RWPE2 (cell line): ENCODE results near the gene P2RX5.
"Not testable (repeated sequence)": the region's sequence is repeated elsewhere in the genome, so short reads cannot be mapped to it uniquely, and the experiment has no call there.

ENCODE experiments used
- ATAC-seq: fragments of 200-7000 bp; cut with Tn5 transposase; 3 replicates; pipeline ENCODE4 v1.9.1; 2021; ENCODE audit warnings: low read depth
- DNase-seq: peaks from one replicate; pipeline ENCODE4 v3.0.0-alpha.2; 2020; ENCODE audit warnings: low spot score
- H3K27ac ChIP-seq: fragments of 450-650 bp; 2 replicates; pipeline ENCODE4 v1.5.1; 2017; ENCODE audit warnings: mild to moderate bottlenecking; ENCODE audit not compliant: poor library complexity, severe bottlenecking
- H3K27me3 ChIP-seq: fragments of 250-450 bp; sonication (Bioruptor Pico); 2 replicates; pipeline ENCODE4 v1.5.1; 2021; ENCODE audit warnings: mild to moderate bottlenecking, moderate library complexity; ENCODE audit not compliant: insufficient read depth, poor library complexity, severe bottlenecking
- H3K36me3 ChIP-seq: fragments of 250-450 bp; sonication (Bioruptor Pico); 2 replicates; pipeline ENCODE4 v1.5.1; 2020; ENCODE audit warnings: low read depth, mild to moderate bottlenecking, moderate library complexity
- H3K4me1 ChIP-seq: fragments of 250-450 bp; sonication (Bioruptor Pico); 2 replicates; pipeline ENCODE4 v1.5.1; 2021; ENCODE audit warnings: mild to moderate bottlenecking, moderate library complexity; ENCODE audit not compliant: insufficient read depth, poor library complexity, severe bottlenecking
- H3K4me3 ChIP-seq: fragments of 250-450 bp; sonication (Bioruptor Pico); 2 replicates; pipeline ENCODE4 v1.5.1; 2021; ENCODE audit warnings: mild to moderate bottlenecking, moderate library complexity; ENCODE audit not compliant: severe bottlenecking
- H3K9me3 ChIP-seq: fragments of 250-450 bp; sonication (Bioruptor Pico); 2 replicates; pipeline ENCODE4 v1.5.1; 2021; ENCODE audit warnings: mild to moderate bottlenecking, moderate library complexity; ENCODE audit not compliant: severe bottlenecking
- CTCF ChIP-seq: fragments of 450-650 bp; IDR thresholded peaks from one replicate; pipeline ENCODE4 v1.5.1; 2017; ENCODE audit warnings: mild to moderate bottlenecking, moderate library complexity; ENCODE audit not compliant: poor library complexity, severe bottlenecking

The P2RX5 gene

DNA sequence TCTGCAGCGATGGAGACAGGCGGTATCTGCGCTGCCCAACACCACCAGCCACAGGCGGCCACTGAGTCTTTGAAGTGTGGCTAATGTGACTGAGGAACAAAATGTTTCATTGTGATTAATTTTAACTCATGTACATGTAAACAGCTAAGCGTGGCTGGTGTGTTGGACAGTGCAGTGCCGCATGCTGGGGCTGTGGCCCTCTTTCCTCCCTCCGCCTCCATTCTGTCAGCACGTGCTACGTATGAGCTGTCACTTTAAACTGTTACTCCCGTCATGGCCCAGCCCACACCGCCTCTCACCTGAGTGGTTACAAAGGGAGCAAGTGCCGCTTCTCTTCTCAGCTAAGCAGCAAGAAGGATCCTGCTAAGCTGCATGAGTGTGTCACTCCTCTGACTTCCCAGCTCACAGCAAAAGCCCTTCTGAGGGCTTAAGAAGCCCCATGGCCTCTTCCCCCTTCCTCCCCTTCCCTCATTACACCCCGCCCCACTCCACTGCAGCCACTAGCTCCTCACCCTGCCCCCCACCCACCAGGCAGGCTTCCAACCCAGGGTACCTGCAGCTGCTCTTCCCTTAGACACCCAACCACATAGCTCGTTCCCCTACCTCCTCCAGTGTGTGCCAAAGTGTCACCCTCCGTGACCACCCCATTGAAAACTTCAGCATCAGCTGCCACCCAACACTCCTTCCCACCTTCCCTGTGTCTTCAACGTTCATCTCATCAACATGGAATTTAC lies 42.8 kb upstream of the P2RX5 start:
- Histone ChIP-seq H3K27me3 (no peaks in the 10 kb centered on the region), H3K36me3 (no peaks in the 10 kb centered on the region), H3K4me1 (no peaks in the 10 kb centered on the region), H3K9me3 (no peaks in the 10 kb centered on the region), H3K4me3 (no peak overlapping the region), H3K27ac (no peak overlapping the region)
- DNase-seq (no peak), ATAC-seq (peak; percentile 64)
- no peak for TF ChIP-seq CTCF

DNA sequence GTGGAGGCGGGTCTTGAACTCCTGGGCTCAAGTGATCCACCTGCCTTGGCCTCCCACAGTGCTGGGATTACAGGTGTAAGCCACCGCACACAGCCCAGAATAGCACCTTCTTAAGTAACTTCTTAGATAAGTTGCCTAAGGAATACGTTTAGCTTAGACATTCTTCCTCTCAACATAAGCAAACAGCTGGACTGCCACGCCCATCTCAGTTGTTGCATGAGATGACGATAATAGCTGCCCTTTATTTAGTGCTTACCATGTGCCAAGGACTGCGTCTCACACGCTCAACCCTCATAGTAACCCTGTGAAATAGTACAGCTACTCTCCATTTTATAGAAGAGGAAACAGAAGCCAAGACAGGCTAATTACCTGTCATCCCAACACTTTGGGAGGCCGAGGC lies 39.6 kb upstream of the P2RX5 start:
- Histone ChIP-seq H3K27ac (no peak overlapping the region), H3K36me3 (no peaks in the 10 kb centered on the region), H3K4me3 (no peak overlapping the region), H3K9me3 (no peaks in the 10 kb centered on the region), H3K4me1 (no peaks in the 10 kb centered on the region), H3K27me3 (no peaks in the 10 kb centered on the region)
- DNase-seq = no peak
- no peak for ATAC-seq
- TF ChIP-seq CTCF = no peak

GRCh38 chr17:3734911-3735276 lies 38.9 kb upstream of the P2RX5 start:
- not testable (repeated sequence) for H3K9me3 ChIP-seq, H3K4me3 ChIP-seq, H3K36me3 ChIP-seq, DNase-seq, H3K27me3 ChIP-seq, H3K4me1 ChIP-seq, ATAC-seq, H3K27ac ChIP-seq

DNA sequence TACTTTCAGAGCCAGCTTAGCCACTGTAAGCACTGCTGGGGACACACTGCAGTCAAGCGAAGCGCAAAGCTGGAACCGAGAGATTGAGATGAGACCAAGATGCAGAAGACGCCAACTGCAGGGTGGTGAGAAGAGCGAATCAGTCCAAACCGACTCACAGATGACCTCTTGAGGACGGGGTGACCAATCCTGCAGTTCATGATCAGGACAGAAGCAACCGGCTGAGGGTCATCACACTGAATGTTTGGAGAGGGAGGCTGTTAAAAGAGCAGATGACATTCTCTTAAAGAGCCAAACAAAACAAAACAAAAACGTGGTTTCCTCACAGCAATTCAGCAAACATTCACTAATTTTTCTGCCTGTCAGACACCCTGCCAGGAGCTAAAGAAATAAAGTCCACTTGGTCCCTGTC lies 36.3 kb upstream of the P2RX5 start:
- no peak for DNase-seq
- Histone ChIP-seq H3K27ac (no peak overlapping the region), H3K9me3 (no peaks in the 10 kb centered on the region), H3K4me1 (no peaks in the 10 kb centered on the region), H3K36me3 (peaks cover 6% of the 10 kb centered on the region), H3K27me3 (no peaks in the 10 kb centered on the region), H3K4me3 (no peak overlapping the region)
- TF ChIP-seq CTCF = no peak
- no peak; the same call in 2 of the 3 replicates for ATAC-seq

- ATAC-seq (no peak), DNase-seq (no peak)
- H3K4me1 ChIP-seq = no peaks in the 10 kb centered on the region
- no peaks in the 10 kb centered on the region for H3K27me3 ChIP-seq
- TF ChIP-seq CTCF = no peak
- H3K4me3 ChIP-seq = no peak overlapping the region
- peaks cover 17% of the 10 kb centered on the region for H3K36me3 ChIP-seq
- no peak overlapping the region for H3K27ac ChIP-seq
- no peaks in the 10 kb centered on the region for H3K9me3 ChIP-seq
Observed at GRCh38 chr17:3730881-3731429, 35.0 kb upstream of the P2RX5 start.
